Ovary (tissue), 3 donors: Measurements from ENCODE around the gene FRA10AC1.

Source experiments
- CTCF ChIP-seq, 3 donors: fragments of 450-650 bp in 2 of 3; fragments of 200-600 bp in 1 of 3; IDR thresholded peaks; one replicate each; pipeline versions ENCODE4 v1.5.1 to v1.8.0; 2016 to 2022; ENCODE audit warnings: antibody characterized with exemption in 3 of 3, mild to moderate bottlenecking in 1 of 3
- EP300 ChIP-seq: sonication (generic); formaldehyde crosslinking; IDR thresholded peaks from one replicate; pipeline ENCODE4 v1.6.1; 2017; ENCODE audit warnings: antibody characterized with exemption
- POLR2A ChIP-seq: fragments of 450-650 bp; IDR thresholded peaks from one replicate; pipeline ENCODE4 v1.6.1; 2017; ENCODE audit warnings: antibody characterized with exemption, mild to moderate bottlenecking, moderate library complexity
- donor health status: DM: no; HTN: no; CAD: no.

- TF ChIP-seq CTCF (IDR thresholded peaks at IDR 0.05): no peak
- no peak for TF ChIP-seq POLR2A
- no peak for TF ChIP-seq EP300
Observed at GRCh38 chr10:93656155-93656554, 46.2 kb downstream of the FRA10AC1 start.
